ENCODE results near the gene FAM186B.

Gene FAM186B

GRCh38 chr12:49564686-49565405, 40.6 kb downstream of the FAM186B start:
- Histone ChIP-seq H3K9me3 (ENCODE audit: control insufficient read depth, insufficient read depth, low read depth, low read length) (no peaks in the 10 kb centered on the region), H3K36me3 (ENCODE audit: control insufficient read depth in 2 of 2, insufficient read depth in 1 of 2, low read length in 2 of 2) (peaks cover 11 to 66% of the 10 kb centered on the region in 2 experiments), H3K27ac (ENCODE audit: extremely low read depth, low read depth, low read length) (no peak overlapping the region), H3K4me1 (ENCODE audit: control insufficient read depth, insufficient read depth, low read length) (no peaks in the 10 kb centered on the region), H3K4me3 (ENCODE audit: low read depth, low read length) (no peak overlapping the region)
- TF ChIP-seq ZNF692 (tag by site-specific recombination; IDR thresholded peaks at IDR 0.05) (no peak), RBAK (tag by site-specific recombination; IDR thresholded peaks at IDR 0.05) (no peak), ZNF362 (tag by site-specific recombination; IDR thresholded peaks at IDR 0.05) (no peak), ZFP41 (tag by site-specific recombination; IDR thresholded peaks at IDR 0.05; ENCODE audit: borderline replicate concordance) (no peak), ZBTB49 (tag by site-specific recombination; IDR thresholded peaks at IDR 0.05; ENCODE audit: low read depth) (no peak), ZFP3 (tag by site-specific recombination; IDR thresholded peaks at IDR 0.05; ENCODE audit: low read depth) (no peak), ZNF19 (tag by site-specific recombination; IDR thresholded peaks at IDR 0.05; ENCODE audit: low read depth) (no peak), ZNF555 (tag by site-specific recombination; conservative IDR thresholded peaks at IDR 0.05) (no peak), ZFP69B (tag by site-specific recombination; IDR thresholded peaks at IDR 0.05) (no peak)
- ChIA-PET CTCF (interaction anchor here (1.0 kb wide), 1 partner anchor 15 kb away, joined by 4 read pairs; no protein-coding TSS in a partner anchor), POLR2A (interaction anchor here (0.9 kb wide), 1 partner anchor 9 kb away, joined by 3 read pairs; no protein-coding TSS in a partner anchor)

GRCh38 chr12:49563951-49564685, 41.3 kb downstream of the FAM186B start:
- TF ChIP-seq SETDB1 (IDR thresholded peaks at IDR 0.05; ENCODE audit: insufficient read length, low read length) (no peak), PRDM4 (tag by site-specific recombination; IDR thresholded peaks at IDR 0.05) (no peak), GLI4 (tag by site-specific recombination; IDR thresholded peaks at IDR 0.05) (no peak), ZNF664 (tag by site-specific recombination; IDR thresholded peaks at IDR 0.05) (no peak), ZNF416 (tag by site-specific recombination; IDR thresholded peaks at IDR 0.05) (no peak), ZNF791 (tag by site-specific recombination; IDR thresholded peaks at IDR 0.05) (no peak), GLI2 (tag by site-specific recombination; IDR thresholded peaks at IDR 0.05; ENCODE audit: borderline replicate concordance, low read depth) (no peak), ZNF530 (tag by site-specific recombination; IDR thresholded peaks at IDR 0.05; ENCODE audit: low read depth) (no peak), ZSCAN5A (tag by site-specific recombination; IDR thresholded peaks at IDR 0.05) (no peak)
- ChIA-PET CTCF (interaction anchor here (1.0 to 2.2 kb wide), 2 partner anchors 10 to 15 kb away, joined by 4 to 13 read pairs; no protein-coding TSS in a partner anchor), POLR2A (no interaction called here)
- Histone ChIP-seq H3K4me1 (ENCODE audit: control insufficient read depth, insufficient read depth, low read length) (no peaks in the 10 kb centered on the region), H3K27ac (ENCODE audit: extremely low read depth, low read depth, low read length) (peak overlapping the region; percentile 21; the same call in 1 of the 2 replicates), H3K36me3 (ENCODE audit: control insufficient read depth in 2 of 2, insufficient read depth in 1 of 2, low read length in 2 of 2) (peaks cover 11 to 73% of the 10 kb centered on the region in 2 experiments), H3K4me3 (ENCODE audit: low read depth, low read length) (no peak overlapping the region), H3K9me3 (ENCODE audit: control insufficient read depth, insufficient read depth, low read depth, low read length) (no peaks in the 10 kb centered on the region)

Data from HEK293 (cell line).